HG02642 (cell line): ENCODE data around the gene TNNT3.
"Not testable (repeated sequence)": the region's sequence is repeated elsewhere in the genome, so short reads cannot be mapped to it uniquely, and the experiment has no call there.

ENCODE experiments used
- ATAC-seq: cut with Tn5 transposase; IDR thresholded peaks from one replicate; pipeline ENCODE4 v1.9.1; 2021; ENCODE audit warnings: mild to moderate bottlenecking; ENCODE audit not compliant: unreplicated experiment, poor library complexity

The TNNT3 gene

DNA sequence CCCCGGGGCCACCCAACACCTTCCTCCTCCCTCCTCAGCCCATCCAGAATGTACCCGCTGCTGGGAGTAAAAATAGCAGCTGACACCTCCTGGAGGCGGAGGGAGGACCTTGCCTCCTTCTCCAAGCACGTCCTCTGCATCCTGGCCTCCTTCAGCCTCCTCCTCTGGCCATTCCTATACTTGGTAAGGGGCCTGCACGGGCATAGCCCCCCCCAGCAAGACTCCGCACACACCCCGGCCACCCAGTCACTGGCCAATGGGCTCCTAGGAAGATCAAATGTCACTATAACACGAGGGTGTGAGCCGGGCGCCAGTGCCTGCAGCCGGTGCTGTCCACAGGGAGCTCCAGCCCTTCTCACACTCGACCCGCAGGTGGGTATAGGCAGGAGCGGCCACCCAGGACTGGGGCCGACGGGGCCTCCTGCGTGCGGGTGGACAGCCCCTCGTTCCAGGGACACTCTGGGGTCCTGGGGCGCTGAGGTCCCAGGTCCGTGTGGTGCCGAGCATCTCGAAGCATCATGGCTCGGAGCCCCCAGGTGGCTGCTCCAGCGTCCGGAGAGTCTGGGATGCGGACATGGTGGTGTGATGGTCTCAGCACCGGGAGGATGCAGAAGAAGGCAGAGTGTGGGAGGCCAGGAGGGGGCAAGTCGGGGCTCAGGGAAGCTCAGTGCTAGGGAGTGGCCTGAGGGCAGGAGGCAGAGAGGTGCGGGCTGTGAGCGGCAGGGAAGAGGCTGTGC lies at the start of gene TNNT3:
TSS of gene TNNT3 (plus strand) at position 313 of the 737 bp plus-strand sequence. CDS start 3,172 bp downstream, outside the sequence.
- no peak for ATAC-seq

DNA sequence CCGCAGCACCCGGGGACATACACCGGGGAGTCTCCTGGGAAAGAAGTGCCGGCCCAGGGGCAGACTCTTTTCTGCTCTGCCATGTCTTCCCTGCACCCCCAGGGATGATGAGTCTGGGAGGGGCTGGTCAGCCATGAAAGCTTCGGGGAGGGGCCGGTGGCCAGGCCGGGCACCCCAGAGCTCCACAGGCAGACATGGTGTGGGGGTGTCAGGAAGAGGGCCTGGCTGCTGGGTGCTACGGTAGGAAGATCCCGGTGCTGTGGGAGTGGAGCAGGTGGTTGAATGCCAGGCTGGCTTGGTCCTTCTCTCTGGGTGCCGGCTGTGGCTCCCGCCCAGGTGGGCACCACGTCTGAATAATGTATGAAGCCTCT lies 49.2 kb upstream of the TNNT3 start:
- no peak for ATAC-seq

DNA sequence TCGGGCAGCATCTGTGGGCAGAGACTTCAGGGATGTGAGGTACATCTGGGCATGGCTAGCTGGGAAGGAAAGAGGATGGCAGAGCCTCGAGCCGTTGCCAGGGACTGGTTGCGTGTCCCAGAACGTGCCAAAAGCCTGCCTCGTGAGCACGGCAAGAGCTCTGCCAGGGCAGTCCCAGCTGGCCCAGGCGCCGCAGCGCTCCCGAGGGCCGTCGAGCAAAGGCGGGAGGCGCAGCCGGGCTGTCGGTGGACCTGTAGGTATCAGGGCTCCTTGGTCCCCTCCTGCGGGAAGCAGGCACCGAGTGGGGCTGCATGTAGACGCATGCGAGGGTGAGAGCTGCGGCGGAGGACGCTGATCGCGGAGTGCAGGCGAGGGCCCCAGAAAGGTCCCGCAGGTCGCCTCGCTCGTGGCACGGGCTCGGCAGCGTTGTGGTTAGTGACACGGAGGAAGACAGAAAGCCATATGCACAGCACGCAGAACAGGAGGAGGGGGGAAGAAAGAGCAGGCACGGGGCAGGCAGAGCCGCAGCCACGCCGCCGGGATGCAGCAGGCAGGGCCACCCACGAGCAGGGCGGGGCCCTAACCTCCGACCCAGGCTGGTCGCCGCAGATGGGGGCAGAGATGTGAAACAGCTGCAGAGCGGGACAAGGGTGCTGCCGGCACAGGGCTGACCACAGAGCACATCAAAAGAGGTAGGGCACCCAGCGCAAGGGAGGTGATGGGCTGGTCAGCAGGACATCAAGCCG lies 48.6 kb upstream of the TNNT3 start:
- ATAC-seq = no peak

DNA sequence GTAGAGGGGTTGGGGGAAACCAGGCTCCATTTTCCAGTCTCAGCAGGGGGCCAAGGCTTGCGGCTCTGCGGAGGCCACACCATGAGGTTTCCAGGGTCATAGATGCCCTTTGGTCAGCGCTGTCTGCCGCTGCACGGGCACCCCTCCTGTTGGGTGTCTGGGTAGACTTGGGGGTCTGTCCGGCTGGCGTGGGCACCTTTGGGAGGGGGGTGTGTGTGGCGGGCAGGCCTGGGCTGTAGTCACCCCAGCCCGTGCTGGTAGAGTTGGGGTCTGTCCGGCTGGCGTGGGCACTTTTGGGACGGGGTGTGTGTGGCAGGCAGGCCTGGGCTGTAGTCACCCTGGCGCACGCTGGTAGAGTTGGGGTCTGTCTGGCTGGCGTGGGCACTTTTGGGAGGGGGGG lies 48.0 kb upstream of the TNNT3 start:
- no peak for ATAC-seq

DNA sequence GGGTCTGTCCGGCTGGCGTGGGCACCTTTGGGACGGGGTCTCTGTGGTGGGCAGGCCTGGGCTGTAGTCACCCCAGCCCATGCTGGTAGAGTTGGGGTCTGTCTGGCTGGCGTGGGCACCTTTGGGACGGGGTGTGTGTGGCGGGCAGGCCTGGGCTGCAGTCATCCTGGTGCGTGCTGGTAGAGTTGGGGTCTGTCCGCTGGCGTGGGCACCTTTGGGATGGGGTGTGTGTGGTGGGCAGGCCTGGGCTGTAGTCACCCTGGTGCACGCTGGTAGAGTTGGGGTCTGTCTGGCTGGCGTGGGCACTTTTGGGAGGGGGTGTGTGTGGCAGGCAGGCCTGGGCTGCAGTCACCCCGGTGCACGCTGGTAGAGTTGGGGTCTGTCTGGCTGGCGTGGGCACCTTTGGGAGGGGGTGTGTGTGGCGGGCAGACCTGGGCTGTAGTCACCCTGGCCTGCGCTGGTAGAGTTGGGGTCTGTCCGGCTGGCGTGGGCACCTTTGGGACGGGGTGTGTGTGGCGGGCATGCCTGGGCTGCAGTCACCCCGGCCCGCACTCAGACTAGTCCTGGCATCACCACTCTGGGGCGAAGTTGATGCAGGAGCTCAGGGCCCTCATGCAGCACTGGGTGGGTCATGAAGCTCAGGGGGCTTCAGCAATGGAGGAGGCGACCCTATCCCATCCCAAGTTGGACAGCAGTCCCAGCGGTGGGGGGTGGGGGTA lies 47.1 kb upstream of the TNNT3 start:
- no peak for ATAC-seq

DNA sequence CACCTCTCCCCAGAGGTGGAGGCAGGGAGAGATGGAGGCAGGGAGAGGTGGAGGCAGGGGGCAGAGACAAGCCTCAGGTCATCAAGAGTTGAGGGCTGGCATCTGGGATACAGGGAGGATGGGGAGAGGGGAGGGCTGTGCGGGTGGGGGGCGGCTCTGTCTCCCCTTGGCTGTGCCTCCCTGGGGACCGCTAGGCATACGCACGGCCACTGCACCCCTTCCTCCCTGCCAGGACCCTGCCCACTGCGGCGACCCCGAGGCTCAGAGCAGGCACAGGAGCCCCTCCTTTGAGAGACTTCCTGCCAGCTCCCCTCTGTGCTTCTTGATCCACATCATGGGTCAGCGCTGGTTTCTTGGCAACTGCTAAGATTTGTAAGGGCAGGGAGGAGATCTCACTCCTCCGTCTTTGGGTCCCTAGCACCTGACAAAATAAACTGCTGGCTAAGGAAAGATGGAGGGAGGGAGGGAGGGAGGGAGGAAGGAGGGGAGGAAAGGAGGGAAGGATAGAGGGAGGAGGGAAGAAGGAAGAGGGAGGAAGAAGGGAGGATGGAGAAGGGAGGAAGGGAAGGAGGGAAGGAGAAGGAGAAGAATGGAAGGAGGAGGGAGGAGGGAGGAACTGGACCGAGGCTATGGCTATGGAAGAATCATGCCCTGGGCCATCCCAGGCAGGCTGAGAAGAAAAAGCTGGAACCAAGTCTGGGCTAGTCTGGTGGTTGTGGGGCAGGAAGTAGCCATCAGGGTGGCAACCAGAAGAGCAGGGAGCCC lies 46.3 kb upstream of the TNNT3 start:
- ATAC-seq = no peak

DNA sequence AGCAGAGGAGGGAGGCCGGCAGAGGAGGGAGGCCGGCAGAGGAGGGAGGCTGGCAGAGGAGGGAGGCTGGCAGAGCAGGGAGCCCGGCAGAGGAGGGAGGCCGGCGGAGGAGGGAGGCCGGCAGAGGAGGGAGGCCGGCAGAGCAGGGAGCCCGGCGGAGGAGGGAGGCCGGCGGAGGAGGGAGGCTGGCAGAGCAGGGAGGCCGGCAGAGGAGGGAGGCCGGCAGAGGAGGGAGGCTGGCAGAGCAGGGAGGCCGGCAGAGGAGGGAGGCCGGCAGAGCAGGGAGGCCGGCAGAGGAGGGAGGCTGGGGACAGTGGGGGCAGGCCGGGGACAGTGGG lies 45.7 kb upstream of the TNNT3 start:
- not testable (repeated sequence) for ATAC-seq

DNA sequence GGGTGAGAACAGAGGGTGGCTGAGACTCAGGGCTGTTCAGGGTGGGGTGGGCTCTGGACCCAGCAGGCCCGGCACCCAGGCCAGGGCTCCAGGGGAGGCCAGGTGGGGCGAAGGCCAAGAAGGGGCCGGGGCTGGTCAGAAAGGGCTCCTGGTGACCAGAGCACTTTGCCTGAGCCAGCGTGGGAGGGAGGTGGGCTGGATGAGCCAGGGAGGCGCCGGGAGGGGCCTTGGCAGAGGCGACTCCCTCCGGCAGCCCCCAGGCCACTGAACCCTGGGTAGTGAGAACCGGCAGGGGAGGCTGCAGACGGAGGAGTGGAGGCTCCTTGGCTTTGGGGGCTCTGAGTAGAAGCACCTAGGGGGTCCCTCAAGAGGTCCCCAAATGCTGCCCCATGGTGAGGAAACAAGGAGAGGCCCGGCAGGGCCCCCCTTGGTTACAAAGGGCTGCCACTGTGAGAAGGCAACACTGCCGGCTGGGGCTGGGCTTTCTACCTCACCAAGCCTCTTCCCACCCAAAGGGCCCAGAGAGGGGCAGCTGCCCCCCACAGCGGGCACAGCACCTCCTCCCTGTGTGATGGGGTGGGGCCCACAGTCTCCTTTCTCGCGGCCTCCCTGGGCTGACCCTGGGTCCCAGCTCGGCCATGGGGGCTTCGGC lies 44.9 kb upstream of the TNNT3 start:
- not testable (repeated sequence) for ATAC-seq

DNA sequence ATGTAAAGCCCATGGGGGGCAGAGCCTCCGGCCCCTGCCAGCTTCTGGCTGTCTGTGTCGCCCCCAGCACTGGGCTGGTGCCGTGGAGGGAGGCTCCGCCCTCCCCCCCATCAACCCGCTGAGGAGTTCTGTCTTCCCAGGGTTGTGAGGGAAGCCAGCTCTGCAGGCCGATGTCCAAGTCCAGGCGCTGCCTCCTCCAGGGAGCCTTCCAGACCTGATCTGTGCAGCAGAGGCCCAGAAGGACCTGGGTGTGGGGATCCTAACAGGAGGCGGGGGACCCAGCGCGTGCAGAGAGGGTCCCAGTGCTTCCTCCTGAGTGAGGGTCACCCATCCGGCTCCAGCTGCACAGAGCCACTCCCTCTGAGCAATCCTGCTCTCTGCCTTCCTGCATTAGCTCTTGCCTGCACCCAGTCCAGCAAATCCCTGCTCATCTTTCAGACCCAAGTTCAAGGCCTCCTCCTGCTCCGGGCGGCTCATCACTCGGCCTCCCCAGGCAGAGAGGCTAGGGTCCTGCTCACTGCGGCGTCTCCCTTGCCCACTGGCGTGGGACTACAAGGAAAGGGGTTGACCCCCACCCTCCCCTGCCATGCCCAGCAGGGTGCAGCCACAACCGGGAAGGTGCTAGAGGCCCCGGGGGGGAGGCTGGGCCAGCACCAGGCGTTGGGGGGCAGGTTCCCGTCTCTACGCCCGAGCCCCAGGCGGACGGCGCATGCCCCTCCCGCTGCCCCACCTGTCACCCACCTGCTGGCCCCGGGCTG lies 44.2 kb upstream of the TNNT3 start:
- no peak for ATAC-seq

DNA sequence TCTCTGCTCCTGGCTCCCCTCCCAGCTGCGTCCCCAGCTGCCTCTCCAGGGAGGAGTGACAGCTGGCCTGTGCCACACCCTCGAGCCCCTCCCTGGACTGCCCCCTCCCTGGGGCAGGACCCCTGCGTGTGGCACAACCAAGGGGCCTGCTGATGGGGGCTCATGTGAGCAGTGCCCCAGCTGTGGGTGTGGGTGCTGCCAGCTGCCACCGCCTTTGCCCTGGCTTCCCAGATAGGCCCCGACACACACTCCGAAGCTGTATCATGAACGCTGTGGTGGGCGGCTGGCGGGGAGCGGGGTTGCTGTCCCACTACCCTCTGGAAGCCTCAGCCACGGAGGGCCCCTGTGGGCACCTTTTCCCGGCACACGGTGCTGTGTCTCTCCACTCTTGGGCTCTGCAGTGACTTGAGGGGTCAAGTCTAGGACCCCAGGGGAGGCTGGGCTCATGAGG lies 43.6 kb upstream of the TNNT3 start:
- ATAC-seq = not testable (repeated sequence)

DNA sequence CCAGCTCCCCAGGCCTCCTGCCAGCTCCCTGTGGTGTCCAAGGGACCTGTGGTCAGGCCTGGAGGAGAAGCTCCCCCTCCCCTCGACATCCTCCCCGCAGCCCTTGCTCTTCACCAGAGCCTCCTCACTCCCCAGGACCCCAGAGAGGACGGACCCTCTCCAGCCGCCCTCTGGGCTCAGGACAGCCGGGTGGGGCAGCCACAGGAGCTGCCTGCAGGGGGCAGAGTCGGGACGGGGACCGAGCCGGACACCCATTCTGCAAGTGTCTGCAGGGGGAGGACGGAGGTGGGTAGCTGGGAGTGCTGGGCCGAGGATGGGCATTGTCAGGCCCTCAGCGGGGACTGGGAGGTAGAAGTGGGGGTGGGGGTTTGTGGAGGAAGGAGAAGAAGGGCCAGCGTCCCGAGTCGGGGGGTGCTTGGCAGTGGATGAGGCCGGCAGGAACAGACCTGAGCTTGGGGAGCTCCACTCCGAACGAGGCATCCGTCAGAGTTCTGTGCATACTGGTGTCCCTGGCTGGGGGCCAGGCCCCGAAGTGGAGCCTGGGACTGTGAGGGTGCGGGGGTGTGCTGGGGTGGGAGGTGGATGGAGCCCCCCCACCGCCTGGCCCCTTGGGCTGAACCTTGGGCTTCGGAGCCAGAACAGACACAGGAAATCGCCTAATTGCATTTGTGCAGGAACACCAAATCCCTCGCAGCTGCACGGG lies 43.0 kb upstream of the TNNT3 start:
- ATAC-seq = no peak

DNA sequence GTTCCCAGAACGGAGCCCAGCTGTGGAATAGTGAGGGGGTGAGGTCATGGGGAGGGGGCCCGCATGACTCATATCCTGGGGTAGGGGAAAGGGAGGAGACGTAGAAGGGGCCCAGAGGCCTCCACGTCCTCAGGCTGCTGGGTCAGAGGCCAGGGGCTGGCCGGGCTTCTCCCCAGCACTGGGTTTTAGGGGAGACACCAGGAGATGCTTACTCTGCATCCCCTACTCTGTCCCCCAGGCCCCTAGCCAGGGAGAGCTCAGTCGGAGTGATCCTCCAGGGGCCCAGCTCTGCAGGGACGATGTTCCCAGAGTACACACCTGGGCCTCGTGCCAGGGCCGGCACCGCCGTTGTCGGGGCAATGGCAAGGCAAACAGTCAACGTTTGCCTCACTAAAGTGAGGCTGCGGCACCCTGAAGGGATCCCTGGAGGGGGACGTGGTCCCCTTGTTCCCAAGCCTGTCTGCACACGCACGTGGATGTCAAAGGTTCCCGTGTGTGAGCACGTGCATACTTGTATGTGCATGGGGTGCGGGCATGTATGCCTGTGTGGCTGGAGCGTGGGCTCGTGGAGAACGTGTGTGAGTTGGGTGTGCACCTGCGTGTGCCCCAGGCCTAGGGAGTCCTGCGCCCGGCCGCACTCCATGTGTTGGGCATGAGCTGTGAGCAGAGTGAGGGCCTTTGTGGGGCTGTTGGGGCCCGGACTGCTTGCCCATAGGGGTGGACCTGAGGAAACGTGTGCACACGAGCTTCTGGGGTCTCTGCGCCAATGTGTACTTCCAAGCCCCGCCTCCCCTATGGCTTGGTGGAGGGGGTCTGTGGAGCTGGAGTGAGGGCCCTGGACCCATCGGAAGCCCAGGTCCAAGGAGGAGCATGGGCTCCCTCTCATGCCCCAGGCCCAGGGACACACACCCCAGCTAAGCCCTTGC lies 42.0 kb upstream of the TNNT3 start:
- no peak for ATAC-seq

DNA sequence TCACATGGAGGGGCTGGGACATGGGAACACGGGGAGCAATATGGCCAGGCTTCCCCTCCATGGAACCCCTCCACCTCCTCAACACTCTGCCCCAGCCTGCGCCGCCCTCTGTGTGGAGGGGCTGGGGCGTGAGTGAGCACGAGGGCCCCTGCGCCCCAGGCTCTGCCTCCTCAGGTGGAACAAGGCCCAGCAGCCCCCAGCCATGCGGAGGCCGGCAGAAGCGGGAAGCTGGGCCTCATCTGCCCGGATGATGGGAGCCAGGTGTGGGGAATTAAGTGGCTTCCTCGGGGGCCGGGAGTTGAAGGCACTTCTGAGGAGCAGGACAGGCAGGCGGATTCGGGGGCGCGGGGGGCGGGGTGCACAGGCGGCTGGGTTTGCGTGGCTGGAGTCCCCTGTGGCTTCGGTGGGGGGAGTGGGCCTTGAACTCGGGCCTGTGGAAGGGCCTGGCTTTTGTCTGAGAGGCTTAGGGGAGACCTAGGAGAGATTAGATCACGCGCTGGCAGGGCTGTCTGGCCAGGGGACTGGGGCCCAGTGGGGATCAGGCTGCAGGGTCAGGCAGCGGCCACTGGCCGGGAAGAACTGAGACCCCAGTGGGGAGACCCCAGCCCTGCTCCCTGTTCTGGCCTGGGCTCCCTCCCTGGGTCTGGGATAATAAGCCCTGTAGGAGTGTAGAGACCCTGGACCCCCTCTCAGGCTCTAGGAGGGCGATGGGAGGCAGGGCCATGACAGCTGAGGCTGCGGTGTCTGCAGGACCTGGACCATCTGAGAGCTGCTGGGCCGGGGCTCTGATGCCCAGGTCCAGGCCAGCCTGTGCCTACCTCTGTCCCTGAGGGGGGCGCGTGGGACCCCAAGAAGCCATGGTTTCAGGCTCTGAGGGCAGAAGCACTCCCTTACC lies 41.1 kb upstream of the TNNT3 start:
- ATAC-seq = no peak

DNA sequence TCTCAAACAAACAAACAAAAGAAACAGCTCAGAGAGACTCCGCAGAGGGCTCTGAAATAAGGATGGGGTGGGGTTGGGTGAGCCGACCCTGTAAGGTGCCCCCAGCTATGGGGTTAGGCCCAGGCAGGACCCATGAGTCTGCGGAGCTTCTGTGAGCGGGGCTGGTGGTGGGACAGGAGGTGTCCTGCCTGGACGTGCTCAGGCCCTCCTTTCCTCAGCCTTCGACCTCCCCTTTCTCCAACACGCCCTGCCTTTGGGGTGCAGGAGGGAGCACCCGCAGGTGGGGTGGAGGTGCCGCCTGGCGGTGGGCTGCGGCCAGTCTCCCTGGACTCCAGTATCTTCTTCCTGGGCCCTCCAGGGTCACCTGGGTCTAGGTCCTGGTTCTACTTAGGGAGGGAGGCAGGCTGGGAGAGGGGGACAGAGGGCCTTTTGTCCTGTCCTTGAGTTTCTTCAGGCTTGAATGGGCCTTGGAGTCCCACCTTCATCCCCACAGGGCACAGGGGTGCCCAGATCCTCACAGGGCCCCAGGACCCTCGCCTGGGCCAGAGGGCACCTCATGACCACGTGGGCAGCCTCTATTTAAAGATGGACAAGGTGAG lies 40.1 kb upstream of the TNNT3 start:
- no peak for ATAC-seq

DNA sequence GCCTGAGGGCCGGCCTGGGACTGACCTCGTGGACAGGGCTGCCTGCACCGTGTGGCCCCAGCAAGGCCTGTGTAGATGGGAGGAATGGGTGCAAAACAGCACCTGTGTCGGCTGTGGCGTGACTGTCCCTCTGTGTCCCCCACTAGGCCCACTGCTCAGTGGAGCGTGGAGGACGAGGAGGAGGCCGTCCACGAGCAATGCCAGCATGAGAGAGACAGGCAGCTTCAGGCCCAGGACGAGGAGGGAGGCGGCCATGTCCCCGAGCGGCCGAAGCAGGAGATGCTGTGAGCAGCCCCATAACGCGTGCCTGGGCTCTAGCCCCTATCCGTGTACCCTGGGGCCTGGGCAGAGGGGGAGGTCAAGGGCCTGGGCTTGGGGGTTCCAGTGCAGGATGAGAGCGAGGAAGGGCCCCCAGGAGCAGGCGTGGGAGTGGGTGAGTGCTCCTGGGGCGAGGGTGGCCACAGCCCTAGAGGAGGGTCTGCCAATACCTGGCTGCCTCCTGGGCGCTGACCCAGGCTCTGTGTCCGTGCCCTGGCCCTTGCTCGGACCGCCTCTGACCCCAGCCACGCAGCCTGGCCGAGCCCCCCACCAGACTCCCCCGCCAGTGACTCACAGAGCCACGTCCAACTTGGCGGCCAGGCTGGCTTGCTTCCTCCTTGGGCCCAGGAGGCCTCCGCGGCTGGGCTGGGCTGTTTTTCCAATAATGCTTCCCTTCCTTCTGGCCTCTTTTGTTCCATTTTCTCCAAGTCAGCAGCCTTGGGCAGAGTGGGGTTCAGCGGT lies 39.4 kb upstream of the TNNT3 start:
- no peak for ATAC-seq
